HG02588 (cell line): ENCODE measurements around the gene ABCB8.
"Not testable (repeated sequence)": the region's sequence is repeated elsewhere in the genome, so short reads cannot be mapped to it uniquely, and the experiment has no call there.

Experiments used
- ATAC-seq: cut with Tn5 transposase; IDR thresholded peaks from one replicate; pipeline ENCODE4 v1.9.1; 2021; ENCODE audit warnings: mild to moderate bottlenecking, moderate library complexity; ENCODE audit not compliant: unreplicated experiment

ABCB8 gene

GRCh38 chr7:151033864-151034249, 5.6 kb downstream of the ABCB8 start:
- no peak for ATAC-seq

DNA sequence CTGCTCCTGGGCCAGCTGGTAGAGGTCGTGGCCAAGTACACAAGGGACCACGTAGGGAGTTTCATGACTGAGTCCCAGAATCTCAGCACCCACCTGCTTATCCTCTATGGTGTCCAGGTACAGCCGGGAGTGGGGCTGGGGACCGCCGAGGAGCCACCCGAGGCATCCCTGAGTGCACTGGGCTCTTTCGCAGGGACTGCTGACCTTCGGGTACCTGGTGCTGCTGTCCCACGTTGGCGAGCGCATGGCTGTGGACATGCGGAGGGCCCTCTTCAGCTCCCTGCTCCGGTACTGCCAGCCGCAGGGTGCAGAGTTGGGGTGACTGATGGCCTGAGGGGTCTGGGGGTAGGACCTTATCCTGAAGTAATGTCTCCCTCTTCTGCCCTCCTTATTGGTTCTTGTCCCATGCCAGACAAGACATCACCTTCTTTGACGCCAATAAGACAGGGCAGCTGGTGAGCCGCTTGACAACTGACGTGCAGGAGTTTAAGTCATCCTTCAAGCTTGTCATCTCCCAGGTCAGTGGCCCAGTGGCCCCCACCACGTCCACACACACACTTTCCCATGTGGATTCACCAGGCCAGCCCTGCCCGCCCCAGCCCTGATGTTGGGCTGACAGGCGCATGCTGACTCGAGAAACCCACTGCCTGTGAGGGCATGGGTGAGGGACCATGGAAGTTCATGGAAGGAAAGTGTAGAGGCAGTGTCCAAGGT, 6.2 kb downstream of the ABCB8 start:
- no peak for ATAC-seq

DNA sequence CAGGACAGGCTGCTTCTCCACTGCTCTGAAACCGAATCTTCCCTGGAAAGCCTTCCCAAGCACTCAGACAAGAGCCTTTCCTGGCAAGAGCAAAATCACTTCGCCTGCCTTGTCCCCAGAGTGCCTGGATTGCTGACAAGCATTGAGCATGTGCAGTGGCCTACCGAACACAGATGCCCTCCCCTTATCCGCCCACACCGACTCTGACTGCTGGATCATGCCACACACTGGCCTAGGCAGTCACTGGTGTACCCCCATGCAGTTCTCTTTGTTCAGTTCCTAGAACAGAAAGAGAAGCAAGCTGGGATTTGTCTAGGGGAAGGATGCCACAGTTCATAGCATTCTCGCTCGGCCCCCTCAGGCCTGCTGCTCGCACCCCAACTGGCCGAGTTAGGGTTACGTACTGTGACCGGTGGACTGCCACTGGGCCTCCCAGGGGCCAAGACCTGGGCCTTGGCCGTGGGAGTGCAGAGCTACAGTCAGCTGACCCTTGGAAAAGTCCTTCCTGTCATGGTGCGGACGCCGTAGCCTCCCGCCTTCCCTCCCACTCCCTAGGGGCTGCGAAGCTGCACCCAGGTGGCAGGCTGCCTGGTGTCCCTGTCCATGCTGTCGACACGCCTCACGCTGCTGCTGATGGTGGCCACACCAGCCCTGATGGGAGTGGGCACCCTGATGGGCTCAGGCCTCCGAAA, 6.9 kb downstream of the ABCB8 start:
- no peak for ATAC-seq

GRCh38 chr7:151035902-151036301, 7.7 kb downstream of the ABCB8 start:
- ATAC-seq, result no peak

- no peak for ATAC-seq
These were observed 10.9 kb downstream of the ABCB8 start for GRCh38 chr7:151038951-151039849.

GRCh38 chr7:151039850-151040548, 11.7 kb downstream of the ABCB8 start:
- no peak for ATAC-seq

- ATAC-seq, result no peak
These were observed 12.5 kb downstream of the ABCB8 start for GRCh38 chr7:151040616-151041375.

- ATAC-seq, result not testable (repeated sequence)
These were observed 15.2 kb downstream of the ABCB8 start for GRCh38 chr7:151043449-151043848.

GRCh38 chr7:151043959-151044358, 15.7 kb downstream of the ABCB8 start:
- ATAC-seq, result no peak

- no peak for ATAC-seq
These were observed 17.0 kb downstream of the ABCB8 start for GRCh38 chr7:151045262-151045661.

GRCh38 chr7:151045967-151046366, 17.7 kb downstream of the ABCB8 start:
- ATAC-seq, result no peak

DNA sequence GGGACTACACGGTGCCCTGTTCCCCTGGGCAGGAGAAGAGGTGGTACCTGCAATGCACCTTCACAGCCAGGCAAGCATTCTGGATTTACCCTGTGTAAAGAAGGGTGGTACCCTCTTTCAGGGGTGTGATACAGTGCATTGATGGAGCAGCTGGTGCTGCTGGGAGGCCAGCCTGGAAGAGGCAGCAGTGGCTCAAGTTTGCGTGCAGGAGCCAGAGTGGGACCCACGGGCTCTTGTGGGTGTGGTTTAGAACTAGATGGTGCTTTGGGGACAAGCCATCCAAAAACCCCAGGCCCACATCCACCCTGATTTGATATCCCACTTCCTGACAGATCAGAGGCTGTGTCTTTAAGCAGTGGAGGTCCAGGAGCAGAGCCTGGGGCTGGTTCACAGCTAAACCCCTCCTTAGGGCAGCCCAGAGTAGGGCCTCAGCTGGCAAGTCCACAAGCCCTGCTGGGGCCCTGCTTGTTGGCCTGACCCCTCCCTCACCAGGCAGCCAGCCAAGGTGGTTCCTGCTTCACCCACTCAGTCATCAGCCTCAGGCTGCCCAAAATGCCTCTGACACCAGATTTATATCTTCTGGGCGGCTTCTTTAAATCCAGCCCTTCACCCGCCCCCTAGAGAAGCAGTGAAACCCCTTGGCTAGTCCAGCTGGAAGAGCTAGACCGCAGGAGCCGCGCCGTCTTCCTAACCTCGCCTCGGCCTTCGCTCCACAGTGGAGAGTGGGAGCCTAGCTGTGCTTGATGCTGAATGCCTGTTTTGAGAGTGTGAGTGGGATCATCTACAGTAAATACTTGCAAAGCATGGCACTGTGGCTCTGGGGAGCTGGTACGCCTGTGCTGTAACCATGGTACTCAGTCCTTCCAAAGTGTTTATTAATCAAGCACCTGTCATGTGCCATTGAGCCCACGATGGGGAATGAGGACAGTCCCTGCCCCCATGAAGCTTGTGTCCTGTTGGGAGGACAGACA, 18.6 kb downstream of the ABCB8 start:
- ATAC-seq, result no peak

DNA sequence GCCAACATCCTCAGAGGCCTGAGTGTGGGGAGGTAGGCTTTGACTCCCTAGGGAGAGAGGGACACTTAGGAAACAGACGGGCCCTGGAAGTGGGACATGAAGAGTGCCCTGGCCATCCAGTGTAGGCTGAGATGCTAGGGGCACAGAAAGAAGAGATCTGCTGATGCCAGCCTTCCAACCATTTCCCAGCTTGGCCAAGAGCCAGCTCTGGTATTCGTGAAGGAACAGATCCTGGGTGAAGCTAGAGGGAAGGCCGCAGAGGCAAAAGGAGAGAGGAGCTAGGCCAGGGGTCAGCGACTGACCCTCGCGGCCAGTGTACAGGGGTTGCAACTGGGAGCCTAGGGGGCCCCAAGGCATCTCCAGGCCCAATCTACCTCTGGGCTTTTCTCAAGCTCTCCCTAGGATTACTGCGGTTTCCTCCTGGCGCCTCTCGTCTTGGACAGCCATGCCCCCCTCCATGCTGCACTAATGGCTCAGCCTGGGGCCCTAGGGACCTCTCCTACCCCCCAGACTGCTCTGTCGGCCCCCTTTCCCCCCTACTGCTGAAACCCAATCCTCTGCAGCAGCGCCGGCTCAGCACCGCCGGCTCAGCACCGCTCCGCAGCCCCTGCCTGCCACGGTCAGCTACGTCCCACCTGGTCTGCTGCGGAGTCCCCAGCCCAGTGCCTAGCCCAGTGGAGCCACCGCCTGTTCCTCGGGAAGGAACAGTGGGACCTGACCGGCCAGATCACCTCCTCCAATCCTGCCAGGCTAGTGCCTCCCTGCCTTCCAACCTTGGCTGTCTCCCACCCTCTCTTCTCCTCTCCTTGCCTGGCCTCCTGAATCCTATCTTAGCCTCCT, 19.9 kb downstream of the ABCB8 start, which contains the start of gene ASIC3:
ASIC3 (plus strand) TSS at position 556 of the 840 bp plus-strand sequence. CDS start 355 bp downstream, outside the sequence.
- no peak for ATAC-seq

DNA sequence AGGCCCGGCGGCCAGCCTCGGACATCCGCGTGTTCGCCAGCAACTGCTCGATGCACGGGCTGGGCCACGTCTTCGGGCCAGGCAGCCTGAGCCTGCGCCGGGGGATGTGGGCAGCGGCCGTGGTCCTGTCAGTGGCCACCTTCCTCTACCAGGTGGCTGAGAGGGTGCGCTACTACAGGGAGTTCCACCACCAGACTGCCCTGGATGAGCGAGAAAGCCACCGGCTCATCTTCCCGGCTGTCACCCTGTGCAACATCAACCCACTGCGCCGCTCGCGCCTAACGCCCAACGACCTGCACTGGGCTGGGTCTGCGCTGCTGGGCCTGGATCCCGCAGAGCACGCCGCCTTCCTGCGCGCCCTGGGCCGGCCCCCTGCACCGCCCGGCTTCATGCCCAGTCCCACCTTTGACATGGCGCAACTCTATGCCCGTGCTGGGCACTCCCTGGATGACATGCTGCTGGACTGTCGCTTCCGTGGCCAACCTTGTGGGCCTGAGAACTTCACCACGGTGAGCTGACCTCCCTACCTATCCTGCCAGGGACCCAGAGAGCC, 20.7 kb downstream of the ABCB8 start:
- ATAC-seq, result no peak

DNA sequence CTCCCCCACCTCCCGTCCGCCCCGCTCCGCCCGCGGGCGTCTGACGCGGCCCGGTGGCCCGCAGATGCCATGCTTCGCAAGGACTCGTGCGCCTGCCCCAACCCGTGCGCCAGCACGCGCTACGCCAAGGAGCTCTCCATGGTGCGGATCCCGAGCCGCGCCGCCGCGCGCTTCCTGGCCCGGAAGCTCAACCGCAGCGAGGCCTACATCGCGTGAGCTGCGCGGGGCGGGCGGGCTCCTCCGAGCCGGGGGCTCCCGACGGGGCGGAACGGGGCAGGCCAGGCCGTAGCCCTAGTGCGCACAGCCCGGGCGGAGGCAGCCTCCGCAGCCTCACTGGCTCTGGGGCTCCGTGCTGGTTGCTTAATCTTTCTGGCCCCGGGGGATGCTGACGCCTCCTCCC, 22.9 kb downstream of the ABCB8 start:
- no peak for ATAC-seq

- ATAC-seq, result no peak
These were observed 24.8 kb downstream of the ABCB8 start for GRCh38 chr7:151053096-151053495.

GRCh38 chr7:151053751-151054150, 25.5 kb downstream of the ABCB8 start:
- ATAC-seq, result no peak

DNA sequence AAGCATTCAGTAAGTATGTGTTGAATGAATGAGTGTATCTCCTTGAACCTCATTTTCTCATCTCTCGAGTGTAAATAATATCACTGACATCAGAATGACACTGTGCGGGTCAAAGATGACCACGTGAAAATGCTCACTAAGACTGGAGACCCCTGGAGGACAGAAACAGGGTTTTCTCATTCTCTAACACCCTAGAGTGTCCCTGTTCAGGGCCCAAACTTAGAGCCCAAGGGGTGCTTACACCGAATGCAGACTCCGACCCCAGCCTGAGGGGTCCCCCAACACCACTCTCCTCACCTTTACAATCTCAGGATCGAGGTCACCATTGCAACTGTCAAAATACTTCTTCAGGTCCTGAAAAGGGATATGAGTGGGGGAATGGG, 28.0 kb downstream of the ABCB8 start:
- no peak for ATAC-seq
